ENCODE data around the gene HERC5. TPM values are rescaled to one million over a fixed set of nuclear protein-coding genes. Genes with fewer than 3 reads are reported as not detected.
"Not testable (repeated sequence)": the region's sequence is repeated elsewhere in the genome, so short reads cannot be mapped to it uniquely, and the experiment has no call there.

HERC5 gene
- total RNA-seq = 1.5 and 4.9 TPM in 2 replicates
- polyA plus RNA-seq (2012) = 0.42 TPM

DNA sequence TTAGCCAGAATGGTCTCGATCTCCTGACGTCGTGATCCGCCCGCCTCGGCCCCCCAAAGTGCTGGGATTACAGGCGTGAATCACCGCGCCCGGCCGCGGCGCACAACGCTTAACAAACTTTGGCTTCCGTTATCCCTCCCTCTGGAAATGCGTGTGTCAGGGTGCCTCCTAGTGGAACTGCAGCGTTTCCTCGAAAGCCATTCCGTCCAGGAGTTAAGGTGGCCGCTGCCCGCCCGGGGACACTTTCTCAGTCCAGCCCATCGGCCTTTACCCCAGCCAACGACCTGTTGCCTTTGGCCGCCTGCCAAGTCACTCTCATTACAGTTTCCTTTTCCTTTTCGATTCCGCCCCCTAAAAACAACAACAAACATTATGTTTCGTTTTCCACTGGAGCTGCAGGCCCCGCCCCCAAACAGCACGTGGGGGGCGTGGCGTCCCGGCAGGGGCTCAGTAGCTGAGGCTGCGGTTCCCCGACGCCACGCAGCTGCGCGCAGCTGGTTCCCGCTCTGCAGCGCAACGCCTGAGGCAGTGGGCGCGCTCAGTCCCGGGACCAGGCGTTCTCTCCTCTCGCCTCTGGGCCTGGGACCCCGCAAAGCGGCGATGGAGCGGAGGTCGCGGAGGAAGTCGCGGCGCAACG is at the start of gene HERC5:
Gene HERC5, plus strand, starts transcription at position 450 of the 637 bp plus-strand sequence. Its CDS starts 151 bp downstream, at position 601.
- peak; percentile 92 for DNase-seq (ENCODE audit: low read depth)

DNA sequence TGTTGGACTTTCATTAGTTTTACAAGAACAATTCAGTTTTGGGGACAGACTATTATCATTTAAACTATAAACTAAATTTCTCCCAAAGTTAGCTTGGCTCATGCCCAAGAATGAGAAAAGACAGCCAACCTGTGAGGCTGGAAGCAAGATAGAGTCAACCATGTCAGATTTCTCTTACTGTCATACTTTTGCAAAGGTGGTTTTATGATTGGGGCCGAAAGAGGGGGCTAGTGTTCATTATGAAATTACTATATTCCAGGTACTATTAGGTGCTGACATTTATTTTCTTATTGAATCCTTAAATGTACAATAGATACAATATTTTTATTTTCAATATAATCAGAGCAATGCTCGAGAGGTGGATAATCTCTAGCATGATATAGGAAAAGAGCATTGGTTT is 47.7 kb upstream of the HERC5 start:
- DNase-seq (ENCODE audit: low read depth) = no peak

DNA sequence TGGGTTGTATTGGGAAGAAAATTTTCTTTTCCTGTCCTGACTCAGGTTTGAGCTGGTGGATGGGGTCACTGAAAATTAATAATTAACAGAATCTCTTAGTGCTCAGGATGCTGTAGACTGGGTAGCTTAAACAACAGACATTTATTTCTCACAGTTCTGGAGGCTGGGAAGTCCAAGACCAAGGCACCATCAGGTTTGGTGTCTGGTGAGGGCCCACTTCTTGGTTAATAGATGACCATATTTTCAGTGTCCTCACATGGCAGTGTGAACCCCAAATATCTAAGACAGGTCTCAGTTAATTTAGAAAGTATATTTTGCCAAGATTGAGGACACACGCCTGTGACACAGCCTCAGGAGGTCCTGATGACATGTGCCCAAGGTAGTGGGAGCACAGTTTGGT is 47.1 kb upstream of the HERC5 start:
- no peak for DNase-seq (ENCODE audit: low read depth)

DNA sequence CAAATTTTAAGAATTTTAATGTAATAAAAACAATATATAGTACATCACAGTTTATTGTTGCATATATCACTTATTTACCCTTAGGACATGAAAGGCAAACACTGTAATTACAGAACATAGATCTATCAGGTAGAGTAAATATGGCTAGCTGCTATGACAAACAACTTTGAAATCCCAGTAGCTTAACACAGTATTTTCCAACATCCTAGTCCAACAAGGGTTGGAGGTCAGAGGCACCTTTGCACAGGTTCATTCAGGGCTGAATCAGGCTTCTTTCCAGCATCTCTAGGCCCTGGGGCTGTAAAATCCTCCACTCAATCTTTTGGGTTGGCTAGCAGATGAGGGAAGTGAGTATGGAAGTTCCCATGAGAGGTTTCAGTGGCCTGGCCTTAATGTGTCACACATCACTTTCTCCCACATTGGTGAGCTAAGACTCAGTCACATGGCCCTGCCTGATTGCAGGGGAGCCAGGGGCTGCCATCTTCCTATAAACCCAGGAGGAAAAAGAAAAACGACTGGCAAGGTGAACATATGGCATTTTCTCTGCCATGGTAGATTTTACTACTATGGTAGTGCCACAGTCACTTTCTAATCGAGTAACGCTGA is 45.3 kb upstream of the HERC5 start:
- DNase-seq (ENCODE audit: low read depth) = no peak

DNA sequence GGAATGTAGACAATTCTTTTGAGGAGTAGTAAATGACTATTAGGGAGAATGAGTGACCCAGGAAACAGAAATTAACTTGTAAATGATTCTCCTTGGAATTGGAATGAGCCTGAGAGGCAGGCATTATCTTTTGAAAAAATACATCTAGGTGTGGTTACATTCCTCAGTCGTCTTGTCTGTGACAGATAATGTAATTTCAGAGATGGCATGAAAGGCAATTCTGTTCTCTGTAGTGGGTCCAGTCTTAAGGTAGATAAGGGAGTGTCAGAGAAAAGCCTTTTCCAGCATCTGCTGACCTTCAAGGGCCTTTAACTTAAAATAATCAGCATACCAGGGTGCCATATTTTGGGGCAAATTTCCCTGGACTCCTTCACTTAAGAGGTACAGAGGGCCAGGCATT is 43.1 kb upstream of the HERC5 start:
- DNase-seq (ENCODE audit: low read depth) = no peak

DNA sequence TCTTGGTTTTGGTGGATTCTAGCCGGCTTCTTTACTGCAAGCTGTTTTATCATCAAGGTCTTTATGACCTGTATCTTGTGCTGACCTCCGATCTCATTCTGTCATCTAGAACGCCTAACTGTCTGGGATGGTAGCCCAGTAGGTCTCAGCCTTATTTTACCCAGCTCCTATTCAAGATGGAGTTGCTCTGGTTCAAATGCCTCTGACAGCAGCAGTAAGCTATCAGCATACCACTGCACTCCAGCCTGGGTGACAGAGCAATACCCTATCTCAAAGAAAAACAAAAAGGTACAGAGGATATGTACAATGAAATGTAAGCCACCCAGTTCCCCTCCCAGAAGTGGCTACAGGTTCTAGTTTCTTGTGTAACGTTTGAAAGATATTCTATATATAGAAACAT is 42.2 kb upstream of the HERC5 start:
- DNase-seq (ENCODE audit: low read depth) = no peak

DNA sequence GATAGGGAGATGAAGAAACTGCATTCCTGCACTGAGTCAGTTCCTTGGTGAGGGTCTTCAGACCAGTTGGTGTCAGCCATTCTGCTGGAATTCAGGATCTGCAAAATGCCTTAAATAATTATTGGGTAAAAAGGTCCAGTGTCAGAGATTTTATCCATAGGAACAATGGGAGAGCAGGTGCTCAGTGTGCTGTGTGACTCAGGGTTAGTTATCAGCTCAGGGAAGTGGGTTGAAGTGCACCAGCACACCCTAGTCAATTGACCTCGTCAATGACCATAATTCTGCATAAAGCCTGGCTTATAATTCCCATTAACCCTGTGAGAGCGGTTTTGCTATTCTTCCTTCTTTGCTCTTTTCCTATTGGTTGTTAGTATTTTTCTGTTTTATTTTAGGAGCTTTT is 40.9 kb upstream of the HERC5 start:
- no peak for DNase-seq (ENCODE audit: low read depth)

DNA sequence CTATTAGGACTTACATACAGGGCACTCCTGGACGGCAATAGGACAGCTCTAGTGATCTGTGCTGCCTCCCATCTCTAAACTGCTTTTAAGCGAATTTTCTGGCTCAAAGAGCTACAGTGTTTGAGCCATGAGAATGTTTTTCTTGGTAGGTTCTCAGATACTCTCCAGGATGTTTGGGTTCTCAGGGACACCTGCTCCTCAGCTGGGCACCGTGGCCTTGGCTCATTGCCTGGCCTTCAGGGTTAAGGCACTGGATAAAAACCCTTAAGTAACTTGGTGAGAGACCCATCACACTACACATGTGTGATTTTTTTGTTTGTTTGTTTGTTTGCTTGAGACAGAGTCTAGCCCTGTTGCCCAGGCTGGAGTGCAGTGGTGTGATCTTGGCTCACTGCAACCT is 38.5 kb upstream of the HERC5 start:
- peak; percentile 55 for DNase-seq (ENCODE audit: low read depth)

DNA sequence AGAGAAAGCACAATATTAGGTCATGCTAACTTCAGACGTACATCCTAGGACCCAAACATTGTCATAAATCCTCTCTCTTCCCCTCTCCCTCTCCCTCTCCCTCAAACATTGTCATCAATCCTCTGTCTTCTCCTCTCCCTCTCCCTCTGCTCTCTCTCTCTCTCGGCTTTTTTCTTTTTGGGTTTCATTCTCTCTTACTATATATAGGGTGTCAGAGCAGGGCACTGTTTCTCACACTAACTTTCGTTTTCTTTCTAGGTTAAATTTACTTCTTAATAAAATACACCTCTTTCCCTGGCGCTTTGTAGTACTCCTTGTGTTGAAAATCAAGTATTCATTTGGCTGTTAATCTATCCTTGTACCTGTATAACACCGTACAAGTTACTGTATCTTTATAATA is 37.0 kb upstream of the HERC5 start:
- no peak for DNase-seq (ENCODE audit: low read depth)

DNA sequence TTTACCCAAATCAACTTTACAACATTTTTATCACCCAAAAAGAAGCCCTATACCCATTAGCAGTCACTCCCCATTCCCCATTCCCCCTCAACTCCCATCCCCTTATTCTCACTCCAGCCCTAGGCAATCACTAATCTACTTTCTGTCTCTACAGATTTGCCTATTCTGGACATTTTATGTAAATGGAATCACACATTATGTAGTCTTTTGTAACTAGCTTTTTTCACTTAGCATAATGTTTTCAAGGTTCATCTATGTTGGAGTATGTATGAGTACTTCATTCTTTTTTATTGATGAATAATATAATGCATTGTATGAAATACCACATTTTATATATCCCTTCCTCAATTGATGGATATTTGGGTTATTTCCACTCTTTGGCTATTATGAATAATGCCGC is 36.1 kb upstream of the HERC5 start:
- no peak for DNase-seq (ENCODE audit: low read depth)

DNA sequence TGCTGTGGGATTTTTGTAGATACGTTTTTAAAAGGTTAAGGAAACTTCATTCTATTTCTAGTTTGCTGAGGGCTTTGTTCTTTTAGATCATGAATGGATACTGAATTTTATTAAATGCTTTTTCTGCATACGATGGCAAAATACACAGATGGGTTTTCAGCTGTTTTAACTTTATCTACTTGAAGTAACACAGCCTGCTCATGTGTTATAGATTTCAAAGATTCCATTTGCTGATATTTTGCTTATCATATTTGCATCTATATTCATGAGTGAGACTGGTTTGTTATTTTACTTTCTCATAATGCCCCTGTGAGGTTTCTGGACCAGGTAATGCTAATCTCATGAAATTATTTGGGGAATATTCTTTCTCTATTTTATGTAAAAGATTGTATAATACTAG is 34.5 kb upstream of the HERC5 start:
- DNase-seq (ENCODE audit: low read depth) = no peak

DNA sequence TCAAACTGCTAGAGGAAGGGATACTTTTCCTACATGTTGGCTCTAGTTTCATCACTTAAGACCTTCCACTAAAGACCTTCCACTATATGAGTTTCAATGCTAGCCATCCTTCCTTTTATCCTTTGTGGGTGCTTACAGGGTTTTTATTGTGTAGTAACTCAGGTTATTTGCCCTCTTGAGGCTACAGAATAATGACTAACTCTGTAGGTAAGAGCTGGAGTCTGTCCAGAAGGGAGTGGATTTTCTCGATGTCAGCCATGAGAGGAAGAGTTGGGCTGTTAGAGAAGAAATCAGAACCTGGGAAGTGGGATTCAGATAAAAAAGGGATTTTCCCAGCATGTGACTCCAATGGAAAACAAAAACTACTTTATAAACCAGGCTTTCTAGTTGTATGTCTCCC is 27.5 kb upstream of the HERC5 start:
- no peak for DNase-seq (ENCODE audit: low read depth)

DNA sequence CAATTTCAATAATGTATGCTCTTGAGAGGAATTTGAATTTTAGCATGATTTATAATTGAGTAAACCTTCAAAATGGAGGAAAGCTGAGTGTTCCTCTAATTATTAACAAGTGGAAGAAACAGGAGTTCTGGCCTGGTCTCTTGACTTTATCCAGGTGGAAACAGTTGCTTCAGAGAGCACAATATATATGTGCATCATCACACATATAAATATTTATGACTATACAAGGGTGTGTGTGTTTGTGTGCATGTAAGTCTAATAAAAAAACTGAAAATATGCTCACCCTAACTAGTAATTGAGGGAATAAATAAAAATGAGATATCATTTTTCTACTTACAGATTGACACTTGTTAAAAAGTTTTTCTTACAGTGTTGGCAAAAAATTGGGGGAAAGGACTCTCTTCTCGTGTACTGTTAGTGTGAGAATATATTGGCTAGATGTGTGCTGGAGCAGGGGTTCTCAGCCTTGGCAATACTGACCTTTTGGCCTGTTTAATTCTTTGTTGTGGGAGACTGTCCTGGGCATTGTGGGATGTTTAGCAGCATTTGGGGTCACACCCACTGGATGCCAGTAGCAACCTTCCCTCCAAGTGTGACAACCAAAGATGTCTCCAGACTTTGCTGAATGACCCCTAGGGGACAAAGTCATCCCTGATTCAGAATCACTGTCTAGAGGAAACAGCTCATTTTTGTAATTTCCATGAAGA is 20.8 kb upstream of the HERC5 start:
- no peak for DNase-seq (ENCODE audit: low read depth)

DNA sequence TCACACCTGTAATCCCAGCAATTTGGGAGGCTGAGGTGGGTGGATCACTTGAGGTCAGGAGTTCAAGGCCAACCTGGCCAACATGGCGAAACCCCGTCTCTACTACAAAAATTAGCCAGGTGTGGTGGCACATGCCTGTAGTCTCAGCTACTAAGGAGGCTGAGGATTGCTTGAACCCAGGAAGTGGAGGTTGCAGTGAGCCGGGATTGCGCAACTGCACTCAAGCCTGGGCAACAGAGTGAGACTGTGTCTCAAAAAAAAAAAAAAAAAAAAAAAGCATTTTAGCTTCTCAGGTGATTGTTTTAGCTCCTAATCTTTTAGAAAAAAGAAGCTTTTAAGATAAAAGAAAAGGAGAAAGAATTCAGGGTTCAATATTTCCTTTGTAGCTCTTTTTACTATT is 19.0 kb upstream of the HERC5 start:
- DNase-seq (ENCODE audit: low read depth) = not testable (repeated sequence)

DNA sequence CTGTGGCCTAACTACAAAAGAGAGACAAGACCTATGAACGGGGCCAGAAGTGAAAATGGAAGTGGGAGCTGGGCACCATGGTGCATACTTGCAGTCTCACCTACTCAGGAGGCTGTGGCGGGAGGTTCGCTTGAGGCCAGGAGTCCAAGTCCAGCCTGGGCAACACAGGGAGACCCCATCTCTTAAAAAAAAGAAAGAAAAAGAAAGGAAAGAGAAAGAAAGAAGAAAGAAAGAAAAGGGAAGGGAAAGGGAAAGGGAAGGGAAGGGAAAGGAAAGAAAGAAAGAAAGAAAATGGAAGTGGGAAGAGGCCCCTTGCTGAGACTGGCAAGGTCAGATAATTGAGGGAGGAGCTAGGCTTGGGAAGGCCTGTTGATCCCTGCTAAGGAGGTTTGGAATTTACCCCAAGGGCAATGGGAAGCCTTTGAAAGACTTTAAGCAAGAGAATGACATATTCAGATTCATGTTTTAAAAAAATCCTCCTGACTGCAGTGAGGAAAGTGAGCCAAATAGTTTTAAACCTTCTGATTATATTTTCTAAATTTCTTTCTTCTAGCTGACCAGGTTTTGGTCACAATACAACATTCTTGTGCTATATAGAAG is 17.7 kb upstream of the HERC5 start:
- no peak for DNase-seq (ENCODE audit: low read depth)

DNA sequence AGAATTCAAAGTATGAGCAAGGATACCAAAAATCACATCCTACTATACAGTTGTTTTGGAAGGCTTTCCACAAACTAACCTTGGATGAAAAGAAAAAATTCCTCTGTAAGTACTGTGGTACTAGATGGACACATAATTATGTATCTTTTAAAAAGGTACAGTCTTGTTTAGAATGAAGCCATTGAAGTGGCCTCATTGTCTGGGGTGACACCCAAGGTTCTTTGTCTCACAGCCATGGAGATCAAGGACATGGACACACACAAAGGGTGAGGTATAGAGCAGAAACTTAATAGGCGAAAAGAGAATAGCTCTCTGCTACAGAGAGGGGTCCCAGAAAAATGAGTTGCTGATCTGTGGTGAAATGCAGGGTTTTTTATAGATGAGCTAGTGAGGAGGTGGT is 16.8 kb upstream of the HERC5 start:
- no peak for DNase-seq (ENCODE audit: low read depth)

DNA sequence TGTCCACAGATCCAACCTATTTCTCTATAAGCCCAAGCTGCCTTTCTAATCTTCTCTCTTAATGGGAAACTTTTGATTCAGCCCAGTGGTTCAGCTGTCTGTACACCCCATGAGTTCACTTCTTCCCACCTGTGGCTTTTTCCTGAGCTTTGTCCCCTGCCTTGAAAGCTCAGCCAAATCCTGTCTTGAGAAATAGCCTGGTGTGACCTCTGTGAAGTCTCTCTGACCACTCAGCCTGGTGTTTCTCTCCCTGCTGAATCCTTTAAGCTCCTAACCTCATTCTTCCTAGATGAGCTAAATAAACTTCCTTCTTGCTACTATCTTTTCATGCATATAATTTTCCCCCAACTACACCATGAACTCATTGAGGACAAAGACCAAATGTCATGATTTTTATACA is 15.2 kb upstream of the HERC5 start:
- peak; percentile 13 for DNase-seq (ENCODE audit: low read depth)

DNA sequence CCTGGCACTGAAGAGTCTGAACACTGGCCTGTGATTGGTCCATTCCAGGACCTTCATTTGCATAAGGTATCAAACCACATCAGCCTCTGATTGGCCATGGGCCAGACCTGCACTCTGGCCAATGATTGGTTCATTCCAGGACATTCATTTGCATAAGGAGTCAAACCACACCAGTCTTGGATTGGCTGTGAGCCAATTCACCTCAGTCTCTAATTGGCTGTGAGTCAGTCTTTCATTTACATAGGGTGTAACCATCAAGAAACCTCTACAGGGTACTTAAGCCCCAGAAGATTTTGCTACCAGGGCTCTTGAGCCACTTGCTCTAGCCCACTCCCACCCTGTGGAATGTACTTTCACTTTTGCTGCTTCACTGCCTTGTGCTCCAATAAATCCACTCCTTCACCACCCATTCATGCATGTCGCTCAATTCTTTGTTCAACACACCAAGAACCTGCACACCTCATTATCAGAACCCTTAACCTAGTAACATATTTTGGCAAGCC is 14.2 kb upstream of the HERC5 start:
- DNase-seq (ENCODE audit: low read depth) = no peak

DNA sequence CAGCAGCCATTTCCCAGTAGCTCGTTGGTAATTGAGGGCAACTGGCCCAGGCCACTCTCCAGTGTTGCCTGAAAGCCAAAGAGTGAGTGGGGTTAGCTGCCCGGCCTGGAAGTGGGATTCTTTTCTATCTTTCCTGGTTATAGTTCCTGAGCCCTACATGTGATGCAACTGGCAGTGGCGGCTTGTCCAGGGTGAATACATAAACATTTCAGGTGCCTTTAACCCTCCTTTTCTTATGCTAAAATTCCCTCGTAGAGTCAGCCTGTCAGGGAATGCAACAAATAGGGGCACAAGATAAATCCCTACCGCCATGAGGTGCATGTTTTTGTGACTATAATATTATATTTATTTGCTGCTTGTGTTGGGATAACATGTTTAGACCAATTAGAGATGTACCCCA is 13.4 kb upstream of the HERC5 start:
- DNase-seq (ENCODE audit: low read depth) = no peak

DNA sequence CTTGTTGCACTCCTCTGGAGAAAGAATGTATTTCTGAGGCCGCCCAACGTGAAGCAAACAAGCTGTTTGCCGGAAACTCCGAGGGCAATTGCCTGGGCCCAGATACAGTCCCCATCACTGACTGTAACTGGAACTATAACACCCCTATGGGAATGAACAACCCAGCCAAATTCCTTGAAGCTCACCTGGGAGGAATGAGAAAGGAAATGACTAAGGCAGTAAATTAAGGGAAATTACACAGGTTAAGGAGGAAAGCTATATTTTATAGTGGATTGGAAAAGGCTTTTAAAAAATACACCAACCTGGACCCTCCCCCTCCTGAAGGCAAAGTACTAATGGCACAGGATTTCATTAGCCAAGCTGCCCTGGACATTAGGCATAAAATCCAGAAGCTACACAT is 11.7 kb upstream of the HERC5 start:
- DNase-seq (ENCODE audit: low read depth) = no peak

DNA sequence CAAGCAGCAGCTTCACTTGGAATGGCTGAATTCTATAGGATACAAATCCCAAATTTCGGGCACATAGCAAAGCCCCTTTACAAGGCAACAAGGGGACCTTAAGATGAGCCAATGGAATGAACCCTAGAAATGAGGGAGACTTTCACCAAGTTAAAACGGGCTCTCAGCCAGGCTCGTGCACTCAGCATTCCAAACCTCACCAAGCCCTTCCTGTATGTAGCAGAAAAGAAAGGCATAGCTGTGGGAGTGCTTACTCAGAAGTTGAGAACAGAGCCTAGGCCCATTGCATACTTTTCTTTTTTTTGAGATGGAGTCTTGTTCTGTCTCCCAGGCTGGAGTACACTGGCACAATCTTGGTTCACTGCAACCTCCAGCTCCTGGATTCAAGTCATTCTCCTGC is 10.8 kb upstream of the HERC5 start:
- DNase-seq (ENCODE audit: low read depth) = no peak
